T47D (cell line): ENCODE results near the gene FAM200B.

Experiments used
- DNase-seq, 2 experiments: peaks; one replicate each; pipeline versions ENCODE4 v3.0.0 to v3.0.0-alpha.2; 2011 to 2012; ENCODE audit warnings: low read depth in 1 of 2, low spot score in 1 of 2
- JUND ChIP-seq: IDR thresholded peaks from 2 replicates; pipeline ENCODE4 v1.6.1; 2012; ENCODE audit warnings: low read depth
- in situ Hi-C: cut with HindIII; loops from 2 replicates; pipeline ENCODE4 v1.10.0; 2016; ENCODE audit warnings: low sequenced_read_pairs, low pct_unique_long_range_greater_than_20kb

Gene FAM200B

GRCh38 chr4:15735536-15735935, 53.9 kb downstream of the FAM200B start:
- no peak for DNase-seq
- in situ Hi-C loops, result no loop called here
- TF ChIP-seq JUND, result no peak

DNA sequence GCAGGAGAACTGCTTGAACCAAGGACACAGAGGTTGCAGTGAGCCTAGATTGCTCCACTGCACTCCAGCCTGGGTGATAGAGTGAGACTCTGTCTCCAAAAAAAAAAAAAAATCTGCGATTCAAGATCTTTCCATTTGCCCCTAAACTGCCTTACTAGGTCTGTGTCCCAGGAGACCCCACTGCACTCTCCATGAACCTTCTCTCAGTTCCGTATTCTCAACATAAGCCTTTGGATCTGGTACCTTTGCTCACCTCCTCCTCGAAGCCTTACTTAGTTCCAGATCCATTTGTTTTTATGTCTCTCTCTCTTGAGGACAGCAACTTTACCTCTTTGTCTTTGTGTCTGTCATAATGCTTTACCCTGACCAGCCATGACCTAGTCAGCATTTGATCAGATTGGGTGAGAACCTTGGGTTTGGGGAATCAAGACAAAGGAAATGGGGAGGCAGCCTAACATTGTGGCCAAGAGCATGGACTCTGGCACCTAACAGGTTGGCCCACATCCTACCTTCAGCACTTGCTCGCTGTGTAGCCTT, 55.0 kb downstream of the FAM200B start:
- in situ Hi-C loops, result no loop called here

DNA sequence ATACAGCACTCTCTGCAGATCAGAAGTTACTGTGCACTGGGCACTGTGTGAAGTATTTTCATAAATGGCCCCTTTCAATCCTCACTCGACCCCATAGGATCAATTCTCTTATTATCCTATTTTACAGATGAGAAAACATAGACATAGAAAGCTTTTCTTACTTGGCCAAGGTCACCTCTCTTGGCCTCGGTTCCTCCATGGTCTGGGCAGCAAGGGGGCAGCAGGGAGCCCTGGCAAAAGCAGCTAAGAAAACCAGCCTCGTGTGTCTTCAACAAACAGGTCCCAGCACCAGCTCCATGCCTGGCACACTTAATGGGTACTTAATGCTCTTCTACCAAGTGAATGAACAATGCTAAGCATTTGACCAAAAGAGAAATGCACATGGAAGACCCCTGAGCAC, 55.6 kb downstream of the FAM200B start:
- no peak for TF ChIP-seq JUND
- DNase-seq, result no peak
- in situ Hi-C loops, result no loop called here

More for the DNA sequence above, 55.0 kb downstream of the FAM200B start:
- TF ChIP-seq JUND, result no peak
- no peak for DNase-seq

GRCh38 chr4:15738877-15739276, 57.2 kb downstream of the FAM200B start:
- in situ Hi-C loops, result no loop called here
- no peak for TF ChIP-seq JUND
- no peak for DNase-seq
